ENCODE measurements around the gene ITPR1.

Gene ITPR1

DNA sequence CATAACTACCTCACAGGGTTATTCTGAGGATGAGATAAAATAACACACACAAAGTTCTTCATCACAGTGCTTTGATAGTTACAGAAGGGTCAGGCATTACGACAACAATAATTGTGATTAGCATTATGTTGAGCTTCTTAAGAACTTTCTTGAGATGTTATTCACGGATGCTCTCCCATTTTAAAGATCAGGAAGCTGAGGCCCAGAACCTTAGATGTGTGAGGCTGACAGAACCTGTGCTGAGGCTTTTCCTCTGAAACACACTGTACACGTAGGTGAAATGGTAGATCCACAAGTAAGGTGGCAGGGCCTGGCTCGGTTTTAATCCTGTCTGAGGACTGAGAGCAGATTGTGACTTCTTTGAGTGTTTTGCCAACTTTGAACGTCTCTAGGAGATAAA is 274.9 kb downstream of the ITPR1 start:
- no peak overlapping the region for H3K4me3 ChIP-seq (ENCODE audit: low read length)
- no peak for DNase-seq (ENCODE audit: low read depth)
- TF ChIP-seq, protein P1, sequence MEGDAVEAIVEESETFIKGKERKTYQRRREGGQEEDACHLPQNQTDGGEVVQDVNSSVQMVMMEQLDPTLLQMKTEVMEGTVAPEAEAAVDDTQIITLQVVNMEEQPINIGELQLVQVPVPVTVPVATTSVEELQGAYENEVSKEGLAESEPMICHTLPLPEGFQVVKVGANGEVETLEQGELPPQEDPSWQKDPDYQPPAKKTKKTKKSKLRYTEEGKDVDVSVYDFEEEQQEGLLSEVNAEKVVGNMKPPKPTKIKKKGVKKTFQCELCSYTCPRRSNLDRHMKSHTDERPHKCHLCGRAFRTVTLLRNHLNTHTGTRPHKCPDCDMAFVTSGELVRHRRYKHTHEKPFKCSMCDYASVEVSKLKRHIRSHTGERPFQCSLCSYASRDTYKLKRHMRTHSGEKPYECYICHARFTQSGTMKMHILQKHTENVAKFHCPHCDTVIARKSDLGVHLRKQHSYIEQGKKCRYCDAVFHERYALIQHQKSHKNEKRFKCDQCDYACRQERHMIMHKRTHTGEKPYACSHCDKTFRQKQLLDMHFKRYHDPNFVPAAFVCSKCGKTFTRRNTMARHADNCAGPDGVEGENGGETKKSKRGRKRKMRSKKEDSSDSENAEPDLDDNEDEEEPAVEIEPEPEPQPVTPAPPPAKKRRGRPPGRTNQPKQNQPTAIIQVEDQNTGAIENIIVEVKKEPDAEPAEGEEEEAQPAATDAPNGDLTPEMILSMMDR (conservative IDR thresholded peaks at IDR 0.05; ENCODE audit: low read depth, low read length), result no peak

GRCh38 chr3:4768521-4768920 is 275.4 kb downstream of the ITPR1 start:
- no peak for DNase-seq (ENCODE audit: low read depth)
- H3K4me3 ChIP-seq (ENCODE audit: low read length), result no peak overlapping the region
- TF ChIP-seq, protein P1 (conservative IDR thresholded peaks at IDR 0.05; ENCODE audit: low read depth, low read length), result no peak

DNA sequence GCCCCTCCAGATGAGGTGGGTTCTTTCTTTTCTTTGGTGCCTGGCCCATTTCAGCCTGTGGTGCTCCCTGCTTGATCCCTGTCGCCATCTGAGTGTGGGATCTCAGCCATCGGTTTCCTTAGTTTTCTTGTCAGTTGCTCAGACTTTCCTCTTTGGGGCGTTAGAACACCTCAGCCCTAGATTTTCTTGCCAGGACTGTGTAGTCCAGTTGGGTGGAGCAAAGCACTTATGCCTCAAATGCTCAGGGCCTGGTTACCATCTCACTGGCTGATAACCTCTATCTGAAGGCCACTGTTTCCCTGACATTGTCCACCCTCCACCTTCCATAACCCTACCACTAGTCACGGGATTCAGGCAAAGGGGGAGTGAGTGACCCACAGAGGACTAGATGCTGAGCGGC is 277.4 kb downstream of the ITPR1 start:
- DNase-seq (ENCODE audit: low read depth), result no peak
- H3K4me3 ChIP-seq (ENCODE audit: low read length), result no peak overlapping the region
- TF ChIP-seq, protein P1 (conservative IDR thresholded peaks at IDR 0.05; ENCODE audit: low read depth, low read length), result no peak

DNA sequence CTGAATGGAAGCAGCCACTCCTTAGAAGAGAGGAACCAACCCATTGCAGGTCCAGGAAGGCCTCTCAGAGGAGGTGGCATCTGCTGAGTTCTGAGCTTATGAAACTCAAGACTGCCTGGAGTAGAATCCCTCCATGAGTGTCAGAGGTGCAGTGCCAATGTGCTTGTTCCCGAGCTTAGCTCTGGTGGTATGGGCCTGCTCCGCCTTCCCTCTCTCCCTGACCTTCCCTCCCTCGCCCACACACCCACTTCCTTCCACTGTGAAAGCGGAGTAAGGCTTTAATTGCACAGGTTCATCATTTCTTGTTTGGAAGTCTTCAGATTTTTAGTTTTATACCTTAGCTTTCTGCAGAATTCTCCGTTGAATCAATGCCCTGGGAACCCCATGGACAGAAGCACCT is 278.1 kb downstream of the ITPR1 start:
- H3K4me3 ChIP-seq (ENCODE audit: low read length), result no peak overlapping the region
- no peak for DNase-seq (ENCODE audit: low read depth)
- TF ChIP-seq, protein P1 (conservative IDR thresholded peaks at IDR 0.05; ENCODE audit: low read depth, low read length), result no peak

DNA sequence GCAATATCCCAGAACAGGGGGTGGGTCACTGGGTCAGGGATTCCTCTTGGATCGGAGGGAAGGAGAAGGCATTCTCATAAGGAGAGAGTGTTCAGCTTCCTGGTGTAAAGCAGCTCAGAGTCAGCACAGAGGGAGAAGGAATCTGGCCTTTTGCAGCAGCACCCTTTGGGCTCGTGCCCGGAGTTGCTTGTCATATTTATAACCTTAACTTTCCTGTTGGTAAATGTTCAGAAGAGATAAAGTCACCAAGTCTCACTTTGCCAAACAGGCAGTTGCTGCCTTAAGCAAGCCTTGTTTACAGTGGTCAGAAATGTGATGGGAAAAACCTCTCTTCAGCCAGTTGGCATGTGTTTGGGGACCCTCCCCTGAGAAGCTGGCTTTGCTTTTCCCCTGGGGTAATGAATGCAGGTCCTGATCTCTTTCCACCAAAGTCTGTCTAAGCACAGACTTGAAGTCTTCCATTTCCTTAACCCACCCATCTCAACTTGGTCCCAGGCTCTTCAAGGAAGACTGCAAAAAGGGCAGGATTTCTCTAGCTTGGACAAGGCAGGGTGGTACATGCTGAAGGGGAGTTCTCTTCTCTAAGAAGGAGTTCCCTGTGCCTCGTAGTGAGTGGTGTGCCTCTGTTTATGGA is 279.1 kb downstream of the ITPR1 start:
- H3K4me3 ChIP-seq (ENCODE audit: low read length), result no peak overlapping the region
- TF ChIP-seq, protein P1 (conservative IDR thresholded peaks at IDR 0.05; ENCODE audit: low read depth, low read length), result no peak
- peak; percentile 12 for DNase-seq (ENCODE audit: low read depth)

DNA sequence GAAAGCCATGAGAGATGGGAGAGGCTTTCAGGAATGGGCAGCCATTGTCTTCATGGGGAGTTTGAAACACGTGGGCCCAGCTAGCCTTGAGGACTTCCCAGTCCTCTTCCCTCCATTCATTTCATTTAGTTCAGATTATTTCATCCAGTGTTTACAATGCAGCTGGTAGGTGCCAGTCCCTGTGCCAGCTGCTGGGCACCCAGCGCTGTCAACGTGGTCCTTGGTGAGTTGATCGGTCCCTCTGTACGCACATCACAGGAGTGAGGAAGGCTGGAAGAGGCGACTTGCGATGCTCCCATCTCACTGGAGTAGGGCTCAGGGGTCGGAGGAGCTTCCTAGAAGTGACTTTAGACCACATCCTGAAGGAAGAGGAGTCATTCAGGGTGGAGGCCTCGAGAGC is 279.7 kb downstream of the ITPR1 start:
- TF ChIP-seq, protein P1 (conservative IDR thresholded peaks at IDR 0.05; ENCODE audit: low read depth, low read length), result no peak
- no peak for DNase-seq (ENCODE audit: low read depth)

GRCh38 chr3:4773583-4773982 is 280.4 kb downstream of the ITPR1 start:
- H3K4me3 ChIP-seq (ENCODE audit: low read length), result no peak overlapping the region
- no peak for DNase-seq (ENCODE audit: low read depth)
- TF ChIP-seq, protein P1 (conservative IDR thresholded peaks at IDR 0.05; ENCODE audit: low read depth, low read length), result no peak

More for the DNA sequence above, 279.7 kb downstream of the ITPR1 start:
- no peak overlapping the region for H3K4me3 ChIP-seq (ENCODE audit: low read length)
